HEK293 (cell line): ENCODE results near the gene RLN3.

ENCODE experiments used
- KLF1 ChIP-seq: fragments of 450-650 bp; formaldehyde crosslinking; IDR thresholded peaks from 2 replicates; pipeline ENCODE4 v1.5.1; 2016; ENCODE audit warnings: missing biosample characterization, missing genetic modification characterization
- SCRT2 ChIP-seq: fragments of 450-650 bp; formaldehyde crosslinking; IDR thresholded peaks from 2 replicates; pipeline ENCODE4 v1.5.1; 2016; ENCODE audit warnings: missing biosample characterization, missing genetic modification characterization
- ZBTB1 ChIP-seq: fragments of 450-650 bp; formaldehyde crosslinking; IDR thresholded peaks from 2 replicates; pipeline ENCODE4 v1.5.1; 2016; ENCODE audit warnings: missing biosample characterization, missing genetic modification characterization
- ZBTB48 ChIP-seq: fragments of 450-650 bp; formaldehyde crosslinking; IDR thresholded peaks from 2 replicates; pipeline ENCODE4 v1.5.1; 2016; ENCODE audit warnings: missing biosample characterization, missing genetic modification characterization
- ZFHX2 ChIP-seq: fragments of 450-650 bp; formaldehyde crosslinking; conservative IDR thresholded peaks from 2 replicates; pipeline ENCODE4 v1.5.1; 2016; ENCODE audit warnings: missing biosample characterization, missing genetic modification characterization
- ZNF292 ChIP-seq: fragments of 450-650 bp; formaldehyde crosslinking; IDR thresholded peaks from 2 replicates; pipeline ENCODE4 v1.5.1; 2016; ENCODE audit warnings: low read depth, missing biosample characterization, missing genetic modification characterization, borderline replicate concordance
- ZNF311 ChIP-seq: fragments of 450-650 bp; formaldehyde crosslinking; IDR thresholded peaks from 2 replicates; pipeline ENCODE4 v1.5.1; 2017; ENCODE audit warnings: missing biosample characterization, missing genetic modification characterization, borderline replicate concordance
- ZNF629 ChIP-seq: fragments of 450-650 bp; formaldehyde crosslinking; IDR thresholded peaks from 2 replicates; pipeline ENCODE4 v1.5.1; 2017; ENCODE audit warnings: missing biosample characterization, missing genetic modification characterization
- ZNF639 ChIP-seq: fragments of 450-650 bp; formaldehyde crosslinking; IDR thresholded peaks from 2 replicates; pipeline ENCODE4 v1.5.1; 2016; ENCODE audit warnings: missing biosample characterization, missing genetic modification characterization
- ZNF76 ChIP-seq: fragments of 450-650 bp; formaldehyde crosslinking; IDR thresholded peaks from 2 replicates; pipeline ENCODE4; 2016; ENCODE audit warnings: low read depth, missing biosample characterization, missing genetic modification characterization, borderline replicate concordance
- ZNF785 ChIP-seq: fragments of 450-650 bp; formaldehyde crosslinking; IDR thresholded peaks from 2 replicates; pipeline ENCODE4 v1.5.1; 2016; ENCODE audit warnings: missing biosample characterization, missing genetic modification characterization
- ZNF792 ChIP-seq: fragments of 450-650 bp; formaldehyde crosslinking; IDR thresholded peaks from 2 replicates; pipeline ENCODE4 v1.5.1; 2016; ENCODE audit warnings: missing biosample characterization, missing genetic modification characterization
- TF ChIP-seq, protein P1 (sequence below): fragments of 450-650 bp; formaldehyde crosslinking; IDR thresholded peaks from 2 replicates; pipeline ENCODE4 v1.5.1; 2016; ENCODE audit warnings: missing biosample characterization, missing genetic modification characterization

GRCh38 chr19:14022469-14022868 is 5.5 kb upstream of the RLN3 start:
- no peak for TF ChIP-seq ZBTB1 (tag by site-specific recombination)
- TF ChIP-seq, protein P1, sequence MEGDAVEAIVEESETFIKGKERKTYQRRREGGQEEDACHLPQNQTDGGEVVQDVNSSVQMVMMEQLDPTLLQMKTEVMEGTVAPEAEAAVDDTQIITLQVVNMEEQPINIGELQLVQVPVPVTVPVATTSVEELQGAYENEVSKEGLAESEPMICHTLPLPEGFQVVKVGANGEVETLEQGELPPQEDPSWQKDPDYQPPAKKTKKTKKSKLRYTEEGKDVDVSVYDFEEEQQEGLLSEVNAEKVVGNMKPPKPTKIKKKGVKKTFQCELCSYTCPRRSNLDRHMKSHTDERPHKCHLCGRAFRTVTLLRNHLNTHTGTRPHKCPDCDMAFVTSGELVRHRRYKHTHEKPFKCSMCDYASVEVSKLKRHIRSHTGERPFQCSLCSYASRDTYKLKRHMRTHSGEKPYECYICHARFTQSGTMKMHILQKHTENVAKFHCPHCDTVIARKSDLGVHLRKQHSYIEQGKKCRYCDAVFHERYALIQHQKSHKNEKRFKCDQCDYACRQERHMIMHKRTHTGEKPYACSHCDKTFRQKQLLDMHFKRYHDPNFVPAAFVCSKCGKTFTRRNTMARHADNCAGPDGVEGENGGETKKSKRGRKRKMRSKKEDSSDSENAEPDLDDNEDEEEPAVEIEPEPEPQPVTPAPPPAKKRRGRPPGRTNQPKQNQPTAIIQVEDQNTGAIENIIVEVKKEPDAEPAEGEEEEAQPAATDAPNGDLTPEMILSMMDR (tag by site-specific recombination) = no peak
- TF ChIP-seq ZNF785 = no peak
- TF ChIP-seq ZBTB48 = no peak
- TF ChIP-seq KLF1 (tag by site-specific recombination) = no peak
- no peak for TF ChIP-seq ZNF629 (tag by site-specific recombination)
- TF ChIP-seq ZNF292 (tag by site-specific recombination) = no peak
- no peak for TF ChIP-seq ZNF311 (tag by site-specific recombination)
- no peak for TF ChIP-seq SCRT2 (tag by site-specific recombination)
- TF ChIP-seq ZNF792 (tag by site-specific recombination) = no peak
- TF ChIP-seq ZNF76 (tag by site-specific recombination) = no peak
- TF ChIP-seq ZFHX2 (tag by site-specific recombination) = no peak
- no peak for TF ChIP-seq ZNF639 (tag by site-specific recombination)
